ENCODE data around the gene CLIC6. TPM values are rescaled to one million over a fixed set of nuclear protein-coding genes. Genes with fewer than 3 reads are reported as not detected.

The CLIC6 gene
- polyA plus RNA-seq, 1 donor (not counting 4 experiments of a cell fraction or from before 2014, with no cell fraction given) = not detected

GRCh38 chr21:34625030-34625593 is 43.7 kb upstream of the CLIC6 start:
- Histone ChIP-seq H3K4me1 (ENCODE audit: control insufficient read depth, extremely low read depth, insufficient read depth, low read length) (no peaks in the 10 kb centered on the region), H3K27ac (ENCODE audit: control insufficient read depth, insufficient read depth, low read length) (no peak overlapping the region), H3K79me2 (ENCODE audit: control insufficient read depth, insufficient read depth, low read length) (no peaks in the 10 kb centered on the region), H3K36me3 (ENCODE audit: control insufficient read depth in 2 of 2, extremely low read depth in 1 of 2, insufficient read depth in 2 of 2, low read length in 2 of 2) (no peaks in the 10 kb centered on the region), H4K20me1 (ENCODE audit: control insufficient read depth, extremely low read depth, insufficient read depth, low read length) (no peaks in the 10 kb centered on the region), H2AFZ (ENCODE audit: control insufficient read depth, low read length) (no peak overlapping the region), H3K9me1 (ENCODE audit: control insufficient read depth, extremely low read depth, insufficient read depth, low read length) (no peaks in the 10 kb centered on the region), H3K4me2 (ENCODE audit: control insufficient read depth, extremely low read depth, insufficient read depth, low read depth, low read length) (no peak overlapping the region), H3K4me3 (ENCODE audit: control insufficient read depth in 2 of 3, extremely low read depth in 1 of 3, insufficient read depth in 2 of 3, low read depth in 1 of 3, low read length in 3 of 3) (no peak overlapping the region), H3K27me3 (ENCODE audit: control insufficient read depth, extremely low read depth, insufficient read depth, low read length) (peaks cover 13% of the 10 kb centered on the region), H3K9me3 (ENCODE audit: control insufficient read depth, low read depth, low read length) (no peaks in the 10 kb centered on the region), H3K9ac (ENCODE audit: control insufficient read depth, extremely low read depth, insufficient read depth, low read length) (no peak overlapping the region)
- dilution Hi-C loops (cut with MboI; ENCODE audit: extremely low pct_ligation_motif_present, low sequenced_read_pairs) = no loop called here
- no peak for DNase-seq (ENCODE audit: low read depth, low spot score)
- no peak for FAIRE-seq
- TF ChIP-seq EZH2 (IDR thresholded peaks at IDR 0.05; ENCODE audit: low read length) (no peak), CTCF (optimal IDR thresholded peaks at IDR 0.05 in 1 of 3, IDR thresholded peaks at IDR 0.05 in 1 of 3, conservative IDR thresholded peaks at IDR 0.05 in 1 of 3; ENCODE audit: extremely low read depth in 1 of 3, insufficient read depth in 2 of 3, low read length in 3 of 3) (no peak)

- Histone ChIP-seq H2AFZ (ENCODE audit: control insufficient read depth, low read length) (no peak overlapping the region), H3K36me3 (ENCODE audit: control insufficient read depth in 2 of 2, extremely low read depth in 1 of 2, insufficient read depth in 2 of 2, low read length in 2 of 2) (no peaks in the 10 kb centered on the region), H3K9me1 (ENCODE audit: control insufficient read depth, extremely low read depth, insufficient read depth, low read length) (no peaks in the 10 kb centered on the region), H3K4me2 (ENCODE audit: control insufficient read depth, extremely low read depth, insufficient read depth, low read depth, low read length) (no peak overlapping the region), H3K4me1 (ENCODE audit: control insufficient read depth, extremely low read depth, insufficient read depth, low read length) (no peaks in the 10 kb centered on the region), H4K20me1 (ENCODE audit: control insufficient read depth, extremely low read depth, insufficient read depth, low read length) (no peaks in the 10 kb centered on the region), H3K9ac (ENCODE audit: control insufficient read depth, extremely low read depth, insufficient read depth, low read length) (no peak overlapping the region), H3K9me3 (ENCODE audit: control insufficient read depth, low read depth, low read length) (no peaks in the 10 kb centered on the region), H3K4me3 (ENCODE audit: control insufficient read depth in 2 of 3, extremely low read depth in 1 of 3, insufficient read depth in 2 of 3, low read depth in 1 of 3, low read length in 3 of 3) (no peak overlapping the region), H3K27me3 (ENCODE audit: control insufficient read depth, extremely low read depth, insufficient read depth, low read length) (peaks cover 11% of the 10 kb centered on the region), H3K79me2 (ENCODE audit: control insufficient read depth, insufficient read depth, low read length) (no peaks in the 10 kb centered on the region), H3K27ac (ENCODE audit: control insufficient read depth, insufficient read depth, low read length) (no peak overlapping the region)
- TF ChIP-seq EZH2 (IDR thresholded peaks at IDR 0.05; ENCODE audit: low read length) (no peak), CTCF (optimal IDR thresholded peaks at IDR 0.05 in 1 of 3, IDR thresholded peaks at IDR 0.05 in 1 of 3, conservative IDR thresholded peaks at IDR 0.05 in 1 of 3; ENCODE audit: extremely low read depth in 1 of 3, insufficient read depth in 2 of 3, low read length in 3 of 3) (no peak)
- dilution Hi-C loops (cut with MboI; ENCODE audit: extremely low pct_ligation_motif_present, low sequenced_read_pairs) = no loop called here
- FAIRE-seq = no peak
- no peak for DNase-seq (ENCODE audit: low read depth, low spot score)
Measured at GRCh38 chr21:34626131-34626530, 42.7 kb upstream of the CLIC6 start.

Data from keratinocyte (primary cell).